Parathyroid adenoma (tissue), 2 donors: Measurements from ENCODE around the gene S1PR3.

Source experiments
- H2AFZ ChIP-seq: fragments of 300-600 bp; sonication (generic); one replicate; pipeline ENCODE4 v1.7.0; 2017; ENCODE audit warnings: antibody characterized with exemption, mild to moderate bottlenecking
- H3K27ac ChIP-seq: fragments of 300-600 bp; sonication (generic); one replicate; pipeline ENCODE4 v1.7.0; 2017
- H3K27me3 ChIP-seq: fragments of 300-600 bp; sonication (generic); one replicate; pipeline ENCODE4 v1.7.0; 2017; ENCODE audit warnings: low read length; ENCODE audit not compliant: control insufficient read depth, insufficient read depth
- H3K36me3 ChIP-seq: fragments of 300-600 bp; sonication (generic); one replicate; pipeline ENCODE4 v1.7.0; 2017; ENCODE audit warnings: low read length; ENCODE audit not compliant: control insufficient read depth, insufficient read depth
- H3K4me1 ChIP-seq: fragments of 300-600 bp; sonication (generic); one replicate; pipeline ENCODE4 v1.7.0; 2017; ENCODE audit warnings: control low read depth
- H3K4me2 ChIP-seq: fragments of 300-600 bp; sonication (generic); one replicate; pipeline ENCODE4 v1.7.0; 2017; ENCODE audit warnings: low read length
- H3K4me3 ChIP-seq: fragments of 300-600 bp; sonication (generic); one replicate; pipeline ENCODE4 v1.7.0; 2017; ENCODE audit warnings: low read depth, low read length
- H3K79me2 ChIP-seq: fragments of 300-600 bp; sonication (generic); one replicate; pipeline ENCODE4 v1.7.0; 2017; ENCODE audit warnings: control low read depth
- H3K9ac ChIP-seq: fragments of 300-600 bp; sonication (generic); one replicate; pipeline ENCODE4 v1.7.0; 2017; ENCODE audit warnings: mild to moderate bottlenecking
- H3K9me3 ChIP-seq: fragments of 300-600 bp; sonication (generic); one replicate; pipeline ENCODE4 v1.7.0; 2017; ENCODE audit warnings: low read length; ENCODE audit not compliant: control insufficient read depth
- CTCF ChIP-seq: fragments of 300-600 bp; sonication (generic); IDR thresholded peaks from one replicate; pipeline ENCODE4 v1.7.0; 2017; ENCODE audit warnings: antibody characterized with exemption, mild to moderate bottlenecking
- donor health status: primary hyperparathyroidism.

S1PR3 gene

GRCh38 chr9:88996046-88996920 is 5.0 kb downstream of the S1PR3 start:
- Histone ChIP-seq H2AFZ (no peak overlapping the region), H3K27me3 (no peaks in the 10 kb centered on the region), H3K4me1 (no peaks in the 10 kb centered on the region), H3K4me2 (no peak overlapping the region), H3K9me3 (no peaks in the 10 kb centered on the region), H3K4me3 (no peak overlapping the region), H3K9ac (no peak overlapping the region), H3K27ac (no peak overlapping the region), H3K79me2 (no peaks in the 10 kb centered on the region), H3K36me3 (no peaks in the 10 kb centered on the region)
- TF ChIP-seq CTCF: no peak

GRCh38 chr9:88996921-88997235 is 5.6 kb downstream of the S1PR3 start:
- TF ChIP-seq CTCF: no peak
- no peaks in the 10 kb centered on the region for H3K36me3 ChIP-seq
- no peak overlapping the region for H3K27ac ChIP-seq
- no peaks in the 10 kb centered on the region for H3K4me1 ChIP-seq
- H3K4me3 ChIP-seq: no peak overlapping the region
- no peaks in the 10 kb centered on the region for H3K9me3 ChIP-seq
- no peak overlapping the region for H3K9ac ChIP-seq
- H2AFZ ChIP-seq: no peak overlapping the region
- H3K4me2 ChIP-seq: no peak overlapping the region
- no peaks in the 10 kb centered on the region for H3K27me3 ChIP-seq
- H3K79me2 ChIP-seq: no peaks in the 10 kb centered on the region

- Histone ChIP-seq H3K27me3 (no peaks in the 10 kb centered on the region), H3K79me2 (no peaks in the 10 kb centered on the region), H3K36me3 (no peaks in the 10 kb centered on the region), H3K9ac (no peak overlapping the region), H3K9me3 (no peaks in the 10 kb centered on the region), H3K4me1 (no peaks in the 10 kb centered on the region), H2AFZ (no peak overlapping the region), H3K4me3 (no peak overlapping the region), H3K27ac (no peak overlapping the region), H3K4me2 (no peak overlapping the region)
- no peak for TF ChIP-seq CTCF
Measured at GRCh38 chr9:88997646-88998045, 6.4 kb downstream of the S1PR3 start.

- no peaks in the 10 kb centered on the region for H3K36me3 ChIP-seq
- H3K9me3 ChIP-seq: no peaks in the 10 kb centered on the region
- no peak overlapping the region for H3K27ac ChIP-seq
- H3K4me3 ChIP-seq: no peak overlapping the region
- H3K4me2 ChIP-seq: no peak overlapping the region
- H3K27me3 ChIP-seq: no peaks in the 10 kb centered on the region
- no peak for TF ChIP-seq CTCF
- H2AFZ ChIP-seq: no peak overlapping the region
- H3K79me2 ChIP-seq: no peaks in the 10 kb centered on the region
- H3K4me1 ChIP-seq: no peaks in the 10 kb centered on the region
- H3K9ac ChIP-seq: no peak overlapping the region
Measured at GRCh38 chr9:88998503-88998902, 7.2 kb downstream of the S1PR3 start.

GRCh38 chr9:88998911-88999310 is 7.6 kb downstream of the S1PR3 start:
- no peak overlapping the region for H3K4me2 ChIP-seq
- no peak for TF ChIP-seq CTCF
- no peak overlapping the region for H3K27ac ChIP-seq
- no peak overlapping the region for H2AFZ ChIP-seq
- no peaks in the 10 kb centered on the region for H3K79me2 ChIP-seq
- no peaks in the 10 kb centered on the region for H3K27me3 ChIP-seq
- H3K4me1 ChIP-seq: no peaks in the 10 kb centered on the region
- H3K9ac ChIP-seq: no peak overlapping the region
- no peaks in the 10 kb centered on the region for H3K9me3 ChIP-seq
- no peak overlapping the region for H3K4me3 ChIP-seq
- no peaks in the 10 kb centered on the region for H3K36me3 ChIP-seq
